H1 (cell line): Measurements from ENCODE around the gene LCORL. TPM values are rescaled to one million over a fixed set of nuclear protein-coding genes. Genes with fewer than 3 reads are reported as not detected.

Source experiments
- CTCF ChIA-PET: fragments of 300-600 bp; sonication (Branson Sonifier 250); formaldehyde crosslinking; loops from one replicate; lab custom pipeline; 2021; ENCODE audit not compliant: partially characterized antibody; lab: Charles Lee
- POLR2A ChIA-PET: fragments of 300-600 bp; sonication (Branson Sonifier 250); formaldehyde crosslinking; loops from one replicate; lab custom pipeline; 2021; ENCODE audit warnings: inconsistent platforms; ENCODE audit not compliant: partially characterized antibody; lab: Charles Lee
- DNase-seq, 2 experiments: peaks; one replicate each; pipeline versions ENCODE4 v3.0.0 to v3.0.0-alpha.2; 2010 to 2022; ENCODE audit warnings: low spot score in 2 of 2, low read depth in 1 of 2, mixed read lengths in 1 of 2
- FAIRE-seq: peaks from 2 replicates; lab custom pipeline; 2011; peaks lifted over from hg19 to GRCh38; lab: Jason Lieb, UNC
- H2AFZ ChIP-seq: 2 replicates; pipeline ENCODE4 v1.8.1; 2012; ENCODE audit warnings: low read length, inconsistent platforms
- H2AK5ac ChIP-seq: 2 replicates; pipeline ENCODE4 v1.6.1; 2013; ENCODE audit warnings: low read depth, low read length
- H2BK120ac ChIP-seq: replicated peaks from 2 replicates; pipeline ENCODE3; 2013; ENCODE audit warnings: low read depth, low read length, inconsistent platforms
- H2BK12ac ChIP-seq: 2 replicates; pipeline ENCODE4 v1.6.1; 2013; ENCODE audit warnings: low read depth, low read length
- H2BK15ac ChIP-seq: 2 replicates; pipeline ENCODE4 v1.6.1; 2013; ENCODE audit warnings: low read length
- H2BK20ac ChIP-seq: 2 replicates; pipeline ENCODE4 v1.6.1; 2013; ENCODE audit warnings: low read length
- H2BK5ac ChIP-seq: 2 replicates; pipeline ENCODE4 v1.6.1; 2013; ENCODE audit warnings: low read depth, low read length
- H3K14ac ChIP-seq: 2 replicates; pipeline ENCODE4 v1.6.1; 2013; ENCODE audit warnings: inconsistent platforms; ENCODE audit not compliant: insufficient read length
- H3K18ac ChIP-seq: 2 replicates; pipeline ENCODE4 v1.6.1; 2013; ENCODE audit warnings: low read length; ENCODE audit errors: extremely low read depth
- H3K23ac ChIP-seq: 2 replicates; pipeline ENCODE4 v1.6.1; 2013; ENCODE audit warnings: inconsistent platforms; ENCODE audit not compliant: insufficient read length
- H3K23me2 ChIP-seq: 2 replicates; pipeline ENCODE4 v1.6.1; 2013; ENCODE audit warnings: low read depth, low read length
- H3K27ac ChIP-seq: 2 replicates; pipeline ENCODE4 v1.6.1; 2011; ENCODE audit warnings: low read depth, low read length, inconsistent platforms
- H3K27me3 ChIP-seq, 4 experiments: replicated peaks in 1 of 4; 1 replicate in 1 of 4; 2 replicates in 3 of 4; pipeline versions ENCODE4 v1.6.1 to v1.8.1; 2011 to 2013; ENCODE audit warnings: low read length in 3 of 4, mild to moderate bottlenecking in 3 of 4, inconsistent platforms in 2 of 4, mixed read lengths in 2 of 4, moderate library complexity in 1 of 4; ENCODE audit not compliant: control insufficient read depth in 3 of 4, insufficient read depth in 3 of 4; ENCODE audit errors: extremely low read depth in 1 of 4
- H3K36me3 ChIP-seq, 4 experiments: 2 replicates each; pipeline versions ENCODE4 v1.6.1 to v1.8.1; 2011 to 2013; ENCODE audit warnings: mild to moderate bottlenecking in 4 of 4, low read length in 3 of 4, moderate library complexity in 2 of 4, control low read depth in 1 of 4, inconsistent platforms in 1 of 4; ENCODE audit not compliant: insufficient read depth in 4 of 4, control insufficient read depth in 2 of 4
- H3K4ac ChIP-seq: replicated peaks from 2 replicates; pipeline ENCODE3; 2013; ENCODE audit warnings: low read length, low read depth, mixed read lengths, inconsistent platforms; ENCODE audit not compliant: insufficient read length
- H3K4me1 ChIP-seq, 4 experiments: replicated peaks in 1 of 4; 1 replicate in 1 of 4; 2 replicates in 3 of 4; pipeline versions ENCODE4 v1.6.1 to v1.8.1; 2011 to 2013; ENCODE audit warnings: low read length in 3 of 4, inconsistent platforms in 2 of 4, mixed read lengths in 1 of 4; ENCODE audit not compliant: insufficient read depth in 4 of 4, control insufficient read depth in 3 of 4
- H3K4me2 ChIP-seq, 2 experiments: 2 replicates each; pipeline versions ENCODE4 v1.6.1 to v1.8.1; 2011 to 2013; ENCODE audit warnings: low read depth in 2 of 2, low read length in 2 of 2, control low read depth in 1 of 2, inconsistent platforms in 1 of 2, mild to moderate bottlenecking in 1 of 2; ENCODE audit not compliant: insufficient read depth in 1 of 2
- H3K4me3 ChIP-seq, 4 experiments: fragments of 200-600, 300-600 bp in 1 of 4; sonication (generic), shearing (Covaris generic), sonication (Bioruptor Twin) in 1 of 4; 2 replicates each; pipeline versions ENCODE4 v1.5.1 to v1.8.1; 2011 to 2016; ENCODE audit warnings: low read length in 4 of 4, low read depth in 3 of 4, control low read depth in 2 of 4, inconsistent platforms in 2 of 4, mild to moderate bottlenecking in 2 of 4, mixed read lengths in 1 of 4, moderate library complexity in 1 of 4; ENCODE audit not compliant: insufficient read depth in 2 of 4; ENCODE audit errors: extremely low read depth in 1 of 4
- H3K56ac ChIP-seq: replicated peaks from 2 replicates; pipeline ENCODE3; 2013; ENCODE audit warnings: low read depth, mild to moderate bottlenecking, mixed read lengths, low read length, inconsistent platforms; ENCODE audit not compliant: insufficient read length
- H3K79me1 ChIP-seq: 2 replicates; pipeline ENCODE4 v1.6.1; 2013; ENCODE audit warnings: low read depth, low read length, control low read depth
- H3K79me2 ChIP-seq, 2 experiments: 2 replicates each; pipeline versions ENCODE4 v1.6.1 to v1.8.1; 2012 to 2013; ENCODE audit warnings: low read length in 2 of 2, mild to moderate bottlenecking in 2 of 2, inconsistent platforms in 1 of 2; ENCODE audit not compliant: insufficient read depth in 2 of 2, control insufficient read depth in 1 of 2
- H3K9ac ChIP-seq, 4 experiments: replicated peaks in 1 of 4; 1 replicate in 1 of 4; 2 replicates in 3 of 4; pipeline versions ENCODE4 v1.6.1 to v1.8.1; 2011 to 2013; ENCODE audit warnings: low read depth in 3 of 4, low read length in 3 of 4, control low read depth in 2 of 4, mild to moderate bottlenecking in 2 of 4, moderate library complexity in 2 of 4, inconsistent platforms in 1 of 4; ENCODE audit errors: extremely low read depth in 1 of 4
- H3K9me3 ChIP-seq, 2 experiments: 2 replicates each; pipeline versions ENCODE4 v1.6.1 to v1.8.1; 2012 to 2013; ENCODE audit warnings: mild to moderate bottlenecking in 2 of 2, moderate library complexity in 2 of 2, control low read depth in 1 of 2, inconsistent platforms in 1 of 2, low read depth in 1 of 2, low read length in 1 of 2, mixed read lengths in 1 of 2; ENCODE audit not compliant: insufficient read depth in 2 of 2
- H4K20me1 ChIP-seq, 2 experiments: replicated peaks in 1 of 2; 2 replicates each; pipeline versions ENCODE3 to v1.8.1; 2011 to 2013; ENCODE audit warnings: inconsistent platforms in 2 of 2, low read length in 2 of 2, mild to moderate bottlenecking in 1 of 2; ENCODE audit not compliant: insufficient read depth in 2 of 2, control insufficient read depth in 1 of 2
- H4K5ac ChIP-seq: 2 replicates; pipeline ENCODE4 v1.6.1; 2013; ENCODE audit warnings: low read length, low read depth, mixed read lengths, inconsistent platforms; ENCODE audit not compliant: insufficient read length
- H4K8ac ChIP-seq: 2 replicates; pipeline ENCODE4 v1.8.0; 2013; ENCODE audit warnings: mild to moderate bottlenecking, moderate library complexity, low read length, inconsistent platforms; ENCODE audit not compliant: insufficient read depth; ENCODE audit errors: extremely low read depth
- H4K91ac ChIP-seq: replicated peaks from 2 replicates; pipeline ENCODE3; 2013; ENCODE audit warnings: low read length, mixed read lengths, inconsistent platforms; ENCODE audit not compliant: insufficient read length
- HDAC6 ChIP-seq: IDR thresholded peaks from one replicate; pipeline ENCODE4 v1.7.1; 2012; ENCODE audit warnings: low read depth, mild to moderate bottlenecking, inconsistent platforms, low read length, moderate library complexity
- KDM1A ChIP-seq: fragments of 200-600, 300-600 bp; sonication (generic); IDR thresholded peaks from 2 replicates; pipeline ENCODE4 v1.7.1; 2016; ENCODE audit warnings: mild to moderate bottlenecking, low read length, borderline replicate concordance
- TEAD4 ChIP-seq: IDR thresholded peaks from 2 replicates; pipeline ENCODE4 v1.6.1; 2012; ENCODE audit warnings: low read depth, low read length, inconsistent platforms, mixed read lengths
- WGBS, 2 experiments: shearing (Covaris generic) in 1 of 2; methylation state at CpG; one replicate each; pipeline versions ENCODE4 v1.1.6 to v1.1.7; 2013 to 2015; ENCODE audit warnings: low lambda C conversion rate in 2 of 2, mixed read lengths in 2 of 2, inconsistent platforms in 1 of 2, low coverage in 1 of 2, missing lambda C conversion rate in 1 of 2; ENCODE audit not compliant: insufficient replicate concordance in 2 of 2, insufficient coverage in 1 of 2, insufficient read length in 1 of 2; ENCODE audit errors: extremely low coverage in 1 of 2, missing lambda C conversion rate in 1 of 2; 5-methylcytosine and 5-hydroxymethylcytosine counted together
- polyA plus RNA-seq, 7 experiments: library from polyadenylated mRNA; depleted of rRNA in 3 of 7; stranded (reverse) in 5 of 7; unstranded in 2 of 7; fragments of >200 nt in 5 of 7; fragments of 200-250 nt in 2 of 7; gene quantifications; 1 replicate in 5 of 7; 2 replicates in 1 of 7; 4 replicates in 1 of 7; pipeline versions ENCODE4 v1.2.1 to v1.2.3, GENCODE V29; 2011 to 2013; ENCODE audit warnings: missing spikeins in 2 of 7, mixed read lengths in 2 of 7
- total RNA-seq: library from RNA; stranded (reverse); fragmentation: NEBNext Ultra II Directional; extraction: Animal tissue kit (Norgen Biotek cat#: 25700); gene quantifications from 2 replicates; pipeline ENCODE4 v1.2.1, GENCODE V29; 2021

Gene LCORL
- total and polyA plus RNA-seq, 2 of the 8 experiments (the other 6 are each of a cell fraction or from before 2014, with no cell fraction given): 2.2 to 19.2 TPM

- WGBS, 2 experiments: 7% methylated on average over 7 of the region's 7 CpGs; no CpG with 5 or more reads in 1 of the 2 experiments
- FAIRE-seq: no peak
- peaks cover 2 to 6% (median 4%) of the 10 kb centered on the region in 4 experiments; a peak in 5 of 7 replicates for H3K4me1 ChIP-seq
- H3K79me1 ChIP-seq: no peaks in the 10 kb centered on the region
- H2BK5ac ChIP-seq: no peak overlapping the region
- H2BK12ac ChIP-seq: no peak overlapping the region
- H3K4me2 ChIP-seq: peak overlapping the region; percentile 71 to 81
- peaks cover 2 to 16% (median 6%) of the 10 kb centered on the region in 4 experiments for H3K36me3 ChIP-seq
- no peak for TF ChIP-seq TEAD4
- no peak for TF ChIP-seq KDM1A
- TF ChIP-seq HDAC6: no peak
- no peak for DNase-seq
- no peak overlapping the region for H3K56ac ChIP-seq
- H2AK5ac ChIP-seq: no peak overlapping the region
- H3K4me3 ChIP-seq: peak overlapping the region; percentile 94 to 98 (median 97)
- no peak overlapping the region for H4K5ac ChIP-seq
- H3K27me3 ChIP-seq: no peaks in the 10 kb centered on the region
- H2BK20ac ChIP-seq: no peak overlapping the region
- no peak overlapping the region for H2BK15ac ChIP-seq
- H2AFZ ChIP-seq: no peak overlapping the region
- H3K27ac ChIP-seq: no peak overlapping the region
- no peak overlapping the region for H3K18ac ChIP-seq
- H3K4ac ChIP-seq: no peak overlapping the region
- H3K9ac ChIP-seq: peak overlapping the region; percentile 86 to 99 (median 96)
- ChIA-PET POLR2A (interaction anchor here (1.0 to 3.4 kb wide), 6 partner anchors 11 to 297 kb away, joined by 4 to 19 read pairs (median 5); partner anchors contain the start of genes FAM184B, MED28 and QDPR), CTCF (interaction anchor here (0.8 to 3.7 kb wide), 8 partner anchors 8 to 168 kb away, joined by 3 to 23 read pairs (median 3); no protein-coding TSS in a partner anchor)
- peaks cover 13 to 96% of the 10 kb centered on the region in 2 experiments for H3K79me2 ChIP-seq
- H2BK120ac ChIP-seq: no peak overlapping the region
- H4K91ac ChIP-seq: no peak overlapping the region
- peaks cover 3% of the 10 kb centered on the region; the same call in 1 of the 2 replicates for H3K23me2 ChIP-seq
- H3K23ac ChIP-seq: no peak overlapping the region
- no peak overlapping the region for H4K8ac ChIP-seq
- no peak overlapping the region for H3K14ac ChIP-seq
- H3K9me3 ChIP-seq: no peaks in the 10 kb centered on the region
- peaks cover 13 to 16% of the 10 kb centered on the region in 2 experiments for H4K20me1 ChIP-seq
Measured at GRCh38 chr4:17809667-17810066, 211.9 kb downstream of the LCORL start.
